Osteoblast (primary cell): ENCODE results near the gene GPN1. TPM values are rescaled to one million over a fixed set of nuclear protein-coding genes. Genes with fewer than 3 reads are reported as not detected.

ENCODE experiments used
- DNase-seq: peaks from one replicate; pipeline ENCODE4 v3.0.0; 2011; ENCODE audit warnings: low spot score, mixed read lengths; ENCODE audit not compliant: insufficient read length; ENCODE audit errors: missing footprints
- H2AFZ ChIP-seq: 2 replicates; pipeline ENCODE4 v1.6.0; 2011; ENCODE audit warnings: mild to moderate bottlenecking, low read length
- H3K27ac ChIP-seq: 2 replicates; pipeline ENCODE4 v1.5.1; 2011; ENCODE audit warnings: mild to moderate bottlenecking, low read depth, low read length, moderate library complexity
- H3K27me3 ChIP-seq: 2 replicates; pipeline ENCODE4 v1.6.0; 2012; ENCODE audit warnings: mild to moderate bottlenecking, control low read depth, inconsistent platforms, low read length, moderate library complexity; ENCODE audit not compliant: insufficient read depth
- H3K36me3 ChIP-seq: 2 replicates; pipeline ENCODE4 v1.5.1; 2011; ENCODE audit warnings: mild to moderate bottlenecking, low read length, control low read depth, moderate library complexity; ENCODE audit not compliant: insufficient read depth
- H3K4me1 ChIP-seq: 2 replicates; pipeline ENCODE4 v1.5.1; 2011; ENCODE audit warnings: mild to moderate bottlenecking, low read length, control low read depth, moderate library complexity; ENCODE audit not compliant: insufficient read depth
- H3K4me2 ChIP-seq: 2 replicates; pipeline ENCODE4 v1.6.0; 2011; ENCODE audit warnings: mild to moderate bottlenecking, low read length; ENCODE audit not compliant: insufficient read depth
- H3K4me3 ChIP-seq: fragments of 200-600 bp; sonication (generic); 3 replicates; pipeline ENCODE4 v1.5.1; 2012; ENCODE audit warnings: mild to moderate bottlenecking, low read length, inconsistent platforms; ENCODE audit not compliant: insufficient read depth
- H3K79me2 ChIP-seq: 2 replicates; pipeline ENCODE4 v1.6.0; 2012; ENCODE audit warnings: mild to moderate bottlenecking, low read length, control low read depth, inconsistent platforms; ENCODE audit not compliant: insufficient read depth
- H3K9me3 ChIP-seq: 2 replicates; pipeline ENCODE4 v1.5.1; 2011; ENCODE audit warnings: low read depth, low read length, control low read depth
- H4K20me1 ChIP-seq: 2 replicates; pipeline ENCODE4 v1.6.0; 2012; ENCODE audit warnings: mild to moderate bottlenecking, low read length, control low read depth; ENCODE audit not compliant: insufficient read depth
- CTCF ChIP-seq: IDR thresholded peaks from 2 replicates; pipeline ENCODE4 v1.5.1; 2011; ENCODE audit warnings: mild to moderate bottlenecking, low read depth, low read length, moderate library complexity; ENCODE audit errors: extremely low read depth
- total RNA-seq: library from RNA; depleted of rRNA; stranded (reverse); fragments of >200 nt; gene quantifications from 2 replicates; pipeline ENCODE4 v1.2.3, GENCODE V29; 2012

The GPN1 gene
- total RNA-seq, 1 donor: 27.5 TPM

- Histone ChIP-seq H3K4me2 (no peak overlapping the region), H3K36me3 (peaks cover 79% of the 10 kb centered on the region), H3K4me1 (peaks cover 11% of the 10 kb centered on the region)
Measured at GRCh38 chr2:27652790-27653189, 23.9 kb downstream of the GPN1 start.

GRCh38 chr2:27653397-27653796 lies 24.5 kb downstream of the GPN1 start:
- Histone ChIP-seq H2AFZ (no peak overlapping the region), H3K4me1 (peaks cover 11% of the 10 kb centered on the region), H4K20me1 (no peaks in the 10 kb centered on the region), H3K9me3 (no peaks in the 10 kb centered on the region), H3K4me2 (no peak overlapping the region), H3K27me3 (no peaks in the 10 kb centered on the region), H3K4me3 (no peak overlapping the region), H3K36me3 (peaks cover 73% of the 10 kb centered on the region), H3K27ac (no peak overlapping the region), H3K79me2 (no peaks in the 10 kb centered on the region)
- DNase-seq: no peak
- TF ChIP-seq CTCF: no peak

More at GRCh38 chr2:27652790-27653189, 23.9 kb downstream of the GPN1 start:
- Histone ChIP-seq H3K4me3 (no peak overlapping the region), H3K79me2 (no peaks in the 10 kb centered on the region), H3K9me3 (no peaks in the 10 kb centered on the region), H2AFZ (no peak overlapping the region), H3K27me3 (no peaks in the 10 kb centered on the region), H3K27ac (no peak overlapping the region), H4K20me1 (no peaks in the 10 kb centered on the region)
- no peak for DNase-seq
- TF ChIP-seq CTCF: no peak

GRCh38 chr2:27655155-27655951 lies 26.5 kb downstream of the GPN1 start:
- no peak for TF ChIP-seq CTCF

GRCh38 chr2:27661371-27661770 lies 32.5 kb downstream of the GPN1 start:
- H3K79me2 ChIP-seq: peaks cover 58% of the 10 kb centered on the region
- no peak for TF ChIP-seq CTCF

More at GRCh38 chr2:27655155-27655951, 26.5 kb downstream of the GPN1 start:
- peaks cover 70% of the 10 kb centered on the region for H3K36me3 ChIP-seq
- peaks cover 11% of the 10 kb centered on the region for H3K79me2 ChIP-seq
- H3K27me3 ChIP-seq: no peaks in the 10 kb centered on the region
- no peak overlapping the region for H2AFZ ChIP-seq
- no peak overlapping the region for H3K4me3 ChIP-seq
- peak overlapping the region; percentile 58 for H3K27ac ChIP-seq
- H3K4me1 ChIP-seq: peaks cover 11% of the 10 kb centered on the region
- peak; percentile 53 for DNase-seq
- H3K9me3 ChIP-seq: no peaks in the 10 kb centered on the region
- no peaks in the 10 kb centered on the region for H4K20me1 ChIP-seq
- no peak overlapping the region for H3K4me2 ChIP-seq

More at GRCh38 chr2:27661371-27661770, 32.5 kb downstream of the GPN1 start:
- DNase-seq: no peak
- H3K4me2 ChIP-seq: no peak overlapping the region
- peaks cover 40% of the 10 kb centered on the region for H3K36me3 ChIP-seq
- H3K4me1 ChIP-seq: peaks cover 25% of the 10 kb centered on the region
- H4K20me1 ChIP-seq: no peaks in the 10 kb centered on the region
- no peaks in the 10 kb centered on the region for H3K9me3 ChIP-seq
- no peaks in the 10 kb centered on the region for H3K27me3 ChIP-seq
- H3K27ac ChIP-seq: no peak overlapping the region
- H3K4me3 ChIP-seq: no peak overlapping the region
- no peak overlapping the region for H2AFZ ChIP-seq
